Fibroblast of skin of left quadriceps (primary cell): ENCODE data around the gene RAP1GAP2.
A peak's percentile ranks its signal among the peaks of the same experiment; 100 is the strongest.

Experiments used
- DNase-seq, 2 experiments: peaks; one replicate each; pipeline ENCODE4 v3.0.0-alpha.2; 2013; ENCODE audit warnings: low read depth in 2 of 2

The RAP1GAP2 gene

DNA sequence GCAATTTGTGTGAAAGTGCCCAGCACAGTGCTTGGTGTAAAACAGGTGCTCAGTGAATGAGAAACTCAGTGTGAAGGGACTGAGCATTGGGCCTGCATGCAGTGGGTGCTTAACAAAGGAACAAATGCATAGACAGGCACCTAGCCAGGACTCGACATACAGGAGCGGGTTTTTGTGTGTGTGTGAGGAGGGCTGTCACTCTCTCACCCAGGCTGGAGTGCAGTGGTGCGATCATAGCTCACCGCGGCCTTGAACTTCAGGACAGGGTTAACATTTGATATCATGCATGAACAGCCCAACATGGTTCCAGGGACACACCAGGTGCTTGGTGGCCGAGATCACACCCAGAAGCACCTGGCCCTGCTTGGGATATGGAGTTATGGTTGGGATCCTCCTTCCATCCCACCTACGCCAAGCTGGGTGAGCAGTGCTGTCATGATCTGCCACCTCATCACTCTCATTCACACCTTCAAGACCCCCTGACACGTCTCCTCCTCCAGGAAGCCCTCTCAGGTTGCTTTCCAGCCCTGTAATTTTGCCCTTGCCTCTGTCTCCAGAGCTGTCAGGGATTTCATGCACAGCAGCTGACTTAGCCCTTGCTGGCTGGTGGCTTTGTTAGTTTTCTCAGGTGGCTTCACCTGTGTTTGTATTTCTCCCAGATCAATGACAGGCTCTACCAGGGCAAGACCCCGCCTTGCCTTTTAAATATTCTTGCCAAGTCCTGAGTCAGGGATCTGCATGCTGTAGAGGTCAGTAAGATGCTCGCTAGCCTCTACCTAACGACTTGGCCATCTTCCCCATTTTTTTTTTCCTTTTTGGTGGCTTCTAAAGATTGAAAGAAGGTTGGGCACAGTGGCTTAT lies 200.8 kb downstream of the RAP1GAP2 start:
- DNase-seq, result no peak

DNA sequence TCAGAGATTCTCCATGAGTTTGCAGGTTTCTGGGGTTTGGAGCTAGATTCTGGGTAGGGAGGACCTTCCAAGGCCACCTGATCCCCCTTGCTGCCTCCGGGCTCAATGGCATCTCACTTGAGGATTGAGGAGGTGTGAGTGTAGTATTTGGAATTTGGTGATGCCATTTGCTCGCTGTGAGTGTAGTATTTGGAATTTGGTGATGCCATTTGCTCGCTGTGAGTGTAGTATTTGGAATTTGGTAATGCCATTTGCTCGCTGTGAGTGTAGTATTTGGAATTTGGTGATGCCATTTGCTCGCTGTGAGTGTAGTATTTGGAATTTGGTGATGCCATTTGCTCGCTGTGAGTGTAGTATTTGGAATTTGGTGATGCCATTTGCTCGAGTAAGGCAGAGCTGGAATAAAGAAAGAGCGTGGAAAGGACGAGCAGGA lies 202.2 kb downstream of the RAP1GAP2 start:
- peak; percentile 4 to 9 for DNase-seq

DNA sequence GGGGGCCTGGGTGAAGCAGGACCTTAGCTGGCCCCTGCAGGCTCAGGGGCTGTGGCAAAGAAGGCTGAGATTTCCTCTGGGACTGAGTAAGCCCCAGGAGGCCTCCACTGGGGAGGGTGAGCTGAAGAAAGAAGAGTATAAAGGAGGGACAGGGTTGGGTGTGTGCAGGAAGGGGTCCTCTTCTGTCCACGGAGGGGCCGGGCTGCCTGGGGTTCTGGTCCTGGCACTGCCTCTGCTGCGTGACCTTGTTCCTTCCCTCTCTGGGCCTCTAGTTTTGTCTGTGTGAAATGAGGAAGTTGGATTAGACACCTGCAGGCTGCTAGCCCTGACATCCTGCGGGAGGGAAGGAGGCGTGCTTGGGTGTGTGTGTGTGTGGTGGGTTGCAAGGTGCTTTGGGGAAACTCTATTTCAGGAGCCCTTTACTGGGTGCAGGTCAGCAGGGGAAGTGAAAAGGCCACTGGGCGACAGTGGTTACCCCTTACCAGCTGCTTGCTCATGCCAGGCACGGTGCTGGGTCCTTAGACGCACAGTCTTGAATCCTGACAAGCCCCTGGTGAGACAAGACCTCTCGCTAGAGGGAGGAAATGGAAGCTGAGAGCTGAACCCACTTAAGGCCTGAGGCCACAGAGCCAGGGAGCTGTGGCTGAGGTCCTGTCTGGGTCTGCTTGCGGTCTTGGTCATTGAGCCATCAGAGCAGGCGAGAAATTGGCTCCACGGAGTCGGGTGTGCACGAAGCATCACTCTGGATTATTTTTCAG lies 206.5 kb downstream of the RAP1GAP2 start:
- no peak for DNase-seq

DNA sequence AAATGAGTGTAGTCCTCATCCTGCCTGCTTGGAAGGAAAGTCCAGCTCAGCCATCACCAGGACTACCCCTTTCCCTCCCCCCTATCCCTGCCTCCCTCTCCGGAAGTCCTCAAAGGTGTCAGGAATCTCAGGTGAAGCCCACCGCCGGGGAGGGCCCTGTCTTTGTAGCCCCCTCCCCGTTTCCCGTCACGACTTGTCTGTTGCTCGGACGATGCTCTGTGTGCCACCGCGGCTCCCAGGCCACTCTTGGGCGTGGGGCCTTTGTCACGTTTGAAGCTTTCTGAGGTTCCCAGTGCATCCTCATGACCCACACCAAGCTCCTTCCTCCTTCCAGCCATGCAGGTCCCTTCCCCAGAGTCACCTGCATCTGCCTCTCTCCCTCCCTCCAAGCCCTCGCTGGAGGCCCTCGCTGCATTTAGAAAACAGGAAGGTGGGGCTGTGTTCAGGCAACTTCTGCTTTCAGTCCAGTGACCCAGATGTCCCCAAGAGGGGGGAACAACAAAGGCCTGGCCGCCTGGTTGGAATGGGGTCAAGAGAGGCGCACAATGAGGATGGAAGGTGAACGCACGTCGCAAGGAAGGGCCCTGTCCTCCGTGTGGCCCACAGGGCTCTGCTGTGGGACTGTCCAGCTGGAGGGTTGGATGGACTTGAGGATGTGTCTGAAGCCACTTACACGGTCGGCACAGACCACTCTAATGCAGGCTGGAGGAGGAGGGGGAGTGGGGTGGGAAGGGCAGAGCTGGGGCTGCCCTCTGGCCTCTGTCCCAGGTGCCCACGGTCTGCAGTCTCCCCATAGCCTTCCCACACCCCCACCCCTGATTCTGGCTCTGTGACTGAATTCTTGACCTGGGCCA lies 207.3 kb downstream of the RAP1GAP2 start:
- no peak for DNase-seq

DNA sequence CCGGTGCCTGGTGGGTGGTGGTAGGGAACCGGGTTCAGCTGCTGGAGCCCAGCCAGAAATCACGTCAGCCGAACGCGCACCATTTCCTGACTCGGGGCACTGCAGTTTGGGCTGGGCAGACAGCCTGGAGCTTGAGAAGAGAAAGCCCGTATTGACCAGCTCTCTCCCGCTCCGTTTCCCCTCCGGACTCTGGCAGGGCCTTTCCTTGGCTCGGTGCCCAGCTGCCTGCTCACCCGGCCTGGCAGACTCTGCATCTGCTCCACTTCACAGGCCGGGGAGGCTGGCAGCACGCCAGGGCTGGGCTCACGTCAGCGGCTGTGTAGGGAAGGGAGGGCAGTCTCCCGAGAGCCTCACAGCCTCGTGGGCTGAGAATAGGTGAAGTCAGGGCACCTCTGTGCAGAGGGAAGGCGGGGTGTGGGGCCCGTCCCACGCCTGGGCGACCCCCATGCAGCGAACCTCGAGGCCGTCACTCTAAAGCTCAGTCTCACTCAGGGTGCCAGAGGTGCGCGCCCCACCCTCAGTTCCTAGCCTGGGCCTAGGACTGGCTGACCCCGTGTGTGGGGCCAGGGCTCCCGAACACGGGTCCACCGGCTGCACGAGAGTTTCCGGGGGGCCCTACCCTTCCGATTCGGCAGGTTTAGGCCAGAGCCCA lies 208.0 kb downstream of the RAP1GAP2 start:
- DNase-seq, result peak; percentile 74 to 79

DNA sequence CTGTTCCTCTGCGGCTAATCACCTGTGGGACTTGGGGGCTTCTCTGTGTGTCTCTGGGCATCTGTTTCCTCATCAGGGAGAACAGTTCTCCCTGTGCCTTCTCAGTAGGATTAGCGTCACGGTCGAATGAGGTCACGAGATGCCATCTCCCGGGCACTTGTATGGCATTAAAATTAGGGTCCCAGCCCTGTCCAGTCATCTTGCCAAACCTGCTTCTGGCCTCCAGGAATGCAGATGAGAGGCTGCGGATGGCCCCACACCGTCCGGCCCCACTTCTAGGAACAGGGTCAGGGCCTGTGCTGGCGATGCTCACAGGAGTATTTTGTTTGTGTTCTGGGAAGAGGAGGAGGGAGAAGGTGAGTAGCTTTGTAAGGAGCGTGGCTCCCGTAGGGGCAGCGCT lies 208.7 kb downstream of the RAP1GAP2 start:
- DNase-seq, result no peak

DNA sequence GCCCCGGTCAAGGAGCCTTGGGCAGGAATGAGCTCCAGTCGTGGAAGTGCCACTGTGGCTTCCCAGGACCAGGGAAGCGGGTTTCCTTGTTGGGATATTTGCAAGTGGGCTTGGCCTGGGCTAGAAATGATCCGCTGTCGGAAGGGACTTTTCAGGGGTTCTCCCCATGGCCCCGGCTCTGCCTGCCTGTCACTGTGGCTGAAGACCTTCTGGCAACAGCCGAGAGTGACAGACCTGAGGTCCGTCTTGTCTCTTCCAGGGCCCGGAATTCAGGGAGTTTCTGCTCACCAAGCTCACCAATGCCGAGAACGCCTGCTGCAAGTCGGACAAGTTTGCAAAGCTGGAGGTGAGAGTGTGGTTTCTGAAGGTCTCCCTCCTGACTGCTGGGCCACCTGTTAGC lies 209.5 kb downstream of the RAP1GAP2 start:
- no peak for DNase-seq

DNA sequence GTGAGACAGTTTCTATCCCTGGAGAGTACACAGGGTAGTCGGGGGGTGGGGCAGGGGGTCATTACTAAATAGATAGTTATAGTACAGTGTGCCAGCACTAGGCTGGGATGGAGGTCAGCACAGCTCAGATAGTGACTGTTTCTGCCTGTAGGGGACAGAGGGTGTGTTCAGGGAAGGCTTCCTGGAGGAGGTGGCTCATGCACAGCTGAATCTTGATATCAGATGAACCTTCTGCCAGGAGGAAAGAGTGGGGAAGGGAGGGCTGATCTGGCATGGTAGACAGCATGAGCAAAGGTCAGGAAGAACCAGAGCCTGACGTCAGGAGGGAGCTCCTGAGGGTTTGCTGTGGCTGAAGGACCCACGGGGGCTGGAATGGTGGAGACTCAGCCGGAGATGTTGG lies 210.6 kb downstream of the RAP1GAP2 start:
- DNase-seq, result no peak

DNA sequence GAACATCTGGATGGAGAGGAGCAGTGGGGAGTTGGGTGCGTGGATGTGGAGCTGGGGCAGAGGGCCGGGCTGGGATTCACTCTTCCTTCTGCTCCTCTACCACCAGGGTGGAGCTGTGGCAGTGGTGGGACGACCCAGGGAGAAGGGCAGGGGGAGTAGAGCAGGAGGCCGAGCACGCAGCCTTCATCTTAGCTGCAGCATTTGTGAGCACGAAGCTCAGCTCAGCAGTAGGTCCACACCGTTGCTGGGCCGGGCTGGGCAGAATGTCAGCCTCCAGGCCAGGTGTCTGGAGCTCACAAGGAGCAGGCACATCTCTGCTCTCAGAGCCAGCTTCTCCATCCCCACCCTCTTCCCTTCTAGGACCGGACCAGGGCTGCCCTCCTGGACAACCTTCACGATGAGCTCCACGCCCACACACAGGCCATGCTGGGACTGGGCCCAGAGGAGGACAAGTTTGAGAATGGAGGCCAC lies 211.4 kb downstream of the RAP1GAP2 start:
- DNase-seq, result no peak

DNA sequence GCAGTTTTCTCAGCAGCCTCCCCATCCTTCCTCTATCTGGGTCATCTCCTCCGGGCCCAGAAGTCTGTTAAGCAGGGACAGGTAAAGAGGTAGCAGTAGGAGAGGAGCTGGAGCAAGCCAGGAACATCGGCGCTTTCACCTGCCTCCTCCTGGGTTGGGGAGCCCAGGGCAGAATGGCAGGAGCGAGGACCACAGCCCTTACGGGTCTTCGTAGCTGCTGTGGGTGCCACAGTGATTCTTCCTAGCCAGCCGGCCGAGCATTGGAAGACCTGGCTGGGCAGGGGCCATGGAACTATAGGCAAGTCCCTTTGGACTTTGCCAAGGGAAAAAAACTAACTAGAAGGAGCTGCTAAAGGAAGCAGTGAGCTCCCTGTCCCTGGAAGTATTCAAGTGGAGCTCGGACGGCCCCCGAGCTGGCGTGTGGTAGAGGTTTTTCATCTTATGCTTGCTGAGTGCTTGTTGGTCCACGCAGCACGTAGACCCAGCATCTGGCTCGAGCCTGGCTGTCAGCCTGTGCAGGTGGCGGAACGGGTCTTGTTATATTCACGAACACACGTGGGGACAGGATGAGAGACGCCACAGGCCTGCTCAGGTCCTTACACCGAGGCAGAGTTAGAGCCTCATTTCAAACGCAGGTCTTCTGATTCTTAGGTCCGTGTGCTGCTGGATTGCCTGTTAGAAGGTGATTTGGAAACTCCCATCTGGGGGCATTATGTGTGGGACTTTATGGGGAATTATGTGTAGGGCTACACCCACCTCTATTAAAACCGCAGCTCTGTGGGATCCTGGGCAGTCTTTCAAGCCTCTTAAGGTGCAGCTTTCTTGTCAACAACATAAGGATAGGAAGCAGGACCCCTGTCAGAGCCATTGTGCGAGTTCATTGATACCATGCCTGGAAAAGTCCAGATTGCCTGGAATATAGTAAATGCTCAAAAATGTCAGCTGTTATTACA lies 212.4 kb downstream of the RAP1GAP2 start:
- DNase-seq, result no peak

DNA sequence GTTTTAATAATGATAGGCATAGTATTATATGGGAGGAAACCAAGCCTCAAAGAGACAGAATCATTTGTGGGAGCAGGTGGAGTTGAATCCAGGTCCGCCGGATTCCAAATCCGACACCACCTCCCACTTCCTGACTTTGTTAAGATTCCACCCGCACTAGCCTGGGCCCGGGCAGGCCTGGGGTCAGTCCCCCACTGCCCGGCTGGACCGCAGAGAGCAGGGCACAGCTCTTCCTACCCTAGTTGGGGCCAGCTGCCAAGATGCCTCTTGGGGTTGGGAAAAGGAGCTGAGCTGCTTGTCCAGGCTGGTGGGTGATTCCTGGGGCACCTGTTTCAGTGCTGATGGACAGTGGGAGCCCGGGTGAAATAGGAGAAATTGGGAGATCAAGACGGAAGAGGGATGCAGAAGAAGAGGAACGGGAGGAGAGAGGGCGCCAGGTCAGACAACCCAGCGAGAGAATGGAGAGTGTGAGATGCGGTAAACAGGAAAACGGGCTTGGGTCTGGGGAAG lies 213.2 kb downstream of the RAP1GAP2 start:
- no peak for DNase-seq

DNA sequence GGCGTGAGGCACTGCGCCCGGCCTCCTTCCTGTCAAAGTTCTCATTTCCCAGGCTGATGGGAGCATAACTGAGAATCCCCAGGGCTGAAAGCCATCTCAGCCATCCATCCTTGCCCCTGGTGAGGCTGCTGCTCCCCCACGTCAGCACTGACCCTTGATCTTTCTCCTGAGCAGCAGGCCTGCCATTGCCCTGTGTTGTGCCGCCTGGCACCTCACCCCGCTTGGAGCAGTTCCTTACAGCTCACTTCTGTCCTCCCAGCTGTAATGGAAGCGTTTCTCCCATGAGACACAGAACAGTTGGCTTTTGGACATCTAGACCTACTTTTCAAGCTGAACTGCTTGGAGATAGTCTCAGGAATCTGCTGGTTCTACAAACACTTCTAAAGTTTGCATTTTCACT lies 215.7 kb downstream of the RAP1GAP2 start:
- no peak for DNase-seq

DNA sequence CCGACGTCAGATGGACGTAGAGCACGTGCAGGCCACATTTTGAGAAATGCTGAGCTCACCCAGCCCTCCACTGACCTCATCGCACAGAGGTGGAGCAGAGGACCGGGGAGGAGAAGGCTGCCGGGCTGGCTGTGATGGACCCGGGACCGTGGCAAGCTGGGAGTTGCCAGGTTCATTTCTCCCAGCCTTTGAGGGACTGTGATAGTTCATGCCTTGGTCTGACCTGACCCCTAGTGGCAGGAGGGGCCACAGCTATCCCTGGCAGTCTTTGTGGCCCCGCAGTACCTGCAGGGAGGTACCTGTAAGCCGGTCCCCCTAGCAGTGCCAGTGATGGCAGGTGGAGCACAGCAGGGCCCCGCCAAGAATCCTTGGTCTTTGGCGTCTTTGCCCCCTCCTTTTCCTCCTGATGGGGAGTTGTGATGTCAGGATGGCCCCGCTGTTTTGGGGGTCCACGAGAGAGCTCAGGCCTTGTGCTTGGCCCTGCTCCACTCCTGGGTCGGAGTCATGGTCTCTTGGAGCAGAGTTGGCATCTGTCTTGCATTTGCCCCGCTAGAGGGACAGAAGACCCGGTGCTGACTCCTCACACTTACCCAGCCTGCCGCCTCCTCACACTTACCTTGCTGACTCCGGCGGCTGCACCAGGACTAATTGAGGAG lies 216.8 kb downstream of the RAP1GAP2 start:
- DNase-seq, result peak in 1 of 2 experiments; percentile 7

DNA sequence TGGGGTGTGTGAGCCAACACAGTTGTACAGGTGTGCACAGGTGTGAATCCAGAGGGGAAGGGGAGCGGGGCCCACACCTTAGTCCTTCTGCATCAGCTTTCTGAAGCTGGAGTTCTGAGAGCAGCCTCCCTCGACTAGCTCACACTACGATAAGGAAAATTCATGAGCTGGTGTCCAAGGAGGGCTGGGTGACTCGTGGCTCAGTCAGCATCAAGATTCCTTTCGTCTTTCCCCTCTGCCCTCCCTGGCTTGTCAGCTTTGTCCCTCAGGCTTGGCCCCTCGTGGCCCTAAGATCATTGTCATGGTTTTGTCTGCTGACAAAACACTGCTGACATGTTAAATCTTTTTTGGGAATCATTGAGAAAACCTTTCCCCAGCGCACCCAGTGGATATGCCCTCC lies 219.7 kb downstream of the RAP1GAP2 start:
- DNase-seq, result no peak

DNA sequence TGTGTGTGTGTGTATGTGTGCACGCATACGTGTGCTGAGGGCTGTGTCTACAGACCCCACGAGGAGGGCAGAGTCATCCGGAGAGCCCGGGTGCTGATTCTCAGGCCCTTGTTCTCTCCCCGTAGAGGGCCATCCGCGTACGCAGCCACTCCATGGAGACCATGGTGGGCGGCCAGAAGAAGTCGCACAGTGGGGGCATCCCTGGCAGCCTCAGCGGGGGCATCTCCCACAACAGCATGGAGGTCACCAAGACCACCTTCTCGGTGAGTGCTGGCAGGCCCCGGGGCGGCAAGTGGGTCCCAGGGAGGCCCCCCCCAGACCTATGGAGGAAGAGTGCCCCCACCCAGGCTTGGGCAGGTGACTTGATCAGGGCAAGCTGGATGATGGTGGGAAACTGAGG lies 221.7 kb downstream of the RAP1GAP2 start:
- no peak for DNase-seq

DNA sequence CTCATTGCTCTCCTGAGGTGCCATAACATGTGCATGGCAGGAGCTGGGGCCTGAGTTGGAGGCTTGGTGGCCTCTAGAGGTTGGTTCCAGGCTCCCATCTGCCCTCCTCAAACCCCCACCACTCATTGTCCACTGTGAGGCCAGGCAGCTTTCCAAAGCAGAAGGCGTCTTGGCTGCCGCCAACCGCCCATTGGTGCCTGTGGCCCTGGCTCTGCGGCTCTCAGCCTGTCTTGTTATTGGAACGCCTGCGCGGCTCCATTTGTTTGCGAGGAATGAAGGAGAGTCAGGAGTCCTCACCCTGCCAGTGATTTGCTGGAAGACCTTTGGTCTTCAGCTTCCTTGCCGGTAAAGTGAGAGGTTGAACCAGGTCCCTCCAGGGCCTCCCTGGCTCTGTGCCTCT lies 223.5 kb downstream of the RAP1GAP2 start:
- DNase-seq, result no peak

DNA sequence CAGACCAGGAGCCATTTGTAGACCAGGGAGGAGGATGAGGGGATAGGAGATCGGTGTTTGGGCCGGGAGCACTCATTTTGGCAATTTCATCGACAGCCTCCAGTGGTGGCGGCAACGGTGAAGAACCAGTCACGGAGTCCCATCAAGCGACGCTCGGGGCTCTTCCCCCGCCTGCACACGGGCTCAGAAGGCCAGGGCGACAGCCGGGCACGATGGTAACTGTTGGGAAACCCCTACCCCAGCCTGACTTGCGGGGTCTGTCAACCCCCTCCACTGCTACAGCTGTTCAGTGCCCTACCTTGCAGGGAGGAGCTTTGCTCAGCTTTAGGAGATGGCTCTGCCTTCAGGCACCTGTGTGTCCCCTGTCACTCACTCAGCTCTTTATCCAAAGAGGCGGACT lies 224.1 kb downstream of the RAP1GAP2 start:
- no peak for DNase-seq

DNA sequence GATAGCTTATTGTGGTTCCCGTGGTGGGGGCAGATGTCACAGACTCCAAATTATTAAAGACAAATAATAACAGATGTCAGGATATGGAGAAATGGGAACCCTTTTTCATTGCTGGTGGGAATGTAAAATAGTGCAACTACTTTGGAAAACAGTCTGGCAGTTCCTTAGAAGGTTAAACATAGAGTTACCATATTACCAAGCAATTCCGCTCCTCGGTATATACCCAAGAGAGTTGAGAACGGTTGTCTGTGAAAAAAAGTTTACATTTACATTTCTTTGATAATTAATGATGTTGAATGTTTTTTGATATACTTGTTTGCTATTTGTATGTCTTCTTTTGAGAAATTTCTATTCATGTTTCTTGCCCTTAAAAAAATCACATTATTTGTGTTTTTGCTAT lies 226.0 kb downstream of the RAP1GAP2 start:
- no peak for DNase-seq

DNA sequence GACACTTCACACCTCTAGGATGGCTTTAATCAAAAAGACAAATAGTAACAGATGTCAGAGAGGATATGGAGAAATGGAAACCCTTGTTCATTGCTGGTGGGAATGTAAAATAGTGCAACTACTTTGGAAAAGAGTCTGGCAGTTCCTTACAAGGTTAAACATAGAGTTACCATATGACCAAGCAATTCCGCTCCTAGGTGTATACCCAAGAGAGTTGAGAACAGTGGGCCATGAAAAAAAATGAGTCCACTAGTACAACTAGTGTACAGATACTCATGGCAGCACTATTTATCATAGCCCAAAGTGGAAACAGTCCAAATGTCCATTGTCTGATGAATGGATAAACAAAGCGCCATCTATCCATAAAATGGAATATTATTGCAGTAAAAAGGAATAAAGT lies 228.1 kb downstream of the RAP1GAP2 start:
- no peak for DNase-seq
